IPS-20b (cell line): ENCODE data around the gene NUBP2.

Source experiments
- H3K27ac ChIP-seq: one replicate; pipeline ENCODE4 v1.5.1; 2013; ENCODE audit warnings: low read length
- H3K27me3 ChIP-seq: 2 replicates; pipeline ENCODE4 v1.6.1; 2013; ENCODE audit warnings: mild to moderate bottlenecking, low read length, inconsistent platforms; ENCODE audit not compliant: insufficient read depth
- H3K36me3 ChIP-seq: 2 replicates; pipeline ENCODE4 v1.6.1; 2013; ENCODE audit warnings: low read depth, mild to moderate bottlenecking, inconsistent platforms, low read length, moderate library complexity; ENCODE audit not compliant: insufficient read depth
- H3K4me1 ChIP-seq: 2 replicates; pipeline ENCODE4 v1.6.1; 2013; ENCODE audit warnings: mild to moderate bottlenecking, control low read depth, inconsistent platforms, low read length, moderate library complexity; ENCODE audit not compliant: insufficient read depth
- H3K4me3 ChIP-seq: 2 replicates; pipeline ENCODE4 v1.5.1; 2013; ENCODE audit warnings: mild to moderate bottlenecking, low read length, inconsistent platforms
- H3K9ac ChIP-seq: 2 replicates; pipeline ENCODE4 v1.6.1; 2013; ENCODE audit warnings: low read depth, mild to moderate bottlenecking, inconsistent platforms, low read length, moderate library complexity
- H3K9me3 ChIP-seq: 2 replicates; pipeline ENCODE4 v1.6.1; 2013; ENCODE audit warnings: mild to moderate bottlenecking, low read depth, low read length, inconsistent platforms; ENCODE audit not compliant: insufficient read depth

NUBP2 gene

DNA sequence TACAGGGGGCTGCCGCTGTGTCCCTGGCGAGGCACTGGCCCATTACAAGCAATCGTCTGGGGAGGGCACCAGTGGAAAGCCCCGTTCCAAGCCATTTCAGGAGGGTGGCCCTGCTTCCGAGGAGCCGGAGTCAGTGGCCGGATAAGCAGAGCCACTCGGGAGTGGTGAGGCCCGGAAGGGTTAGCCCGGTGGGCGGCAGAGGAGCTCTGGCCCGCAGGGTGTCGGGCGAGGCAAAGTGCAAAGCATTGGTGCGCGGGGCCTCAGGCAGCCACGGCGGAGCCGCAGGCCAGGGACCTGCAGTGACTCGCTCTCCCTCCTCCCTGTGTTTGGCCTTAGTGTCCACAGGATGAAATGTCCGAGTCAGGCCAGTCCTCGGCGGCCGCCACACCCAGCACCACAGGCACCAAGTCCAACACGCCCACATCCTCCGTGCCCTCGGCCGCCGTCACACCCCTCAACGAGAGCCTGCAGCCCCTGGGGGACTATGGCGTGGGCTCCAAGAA, 36.0 kb upstream of the NUBP2 start:
- no peaks in the 10 kb centered on the region for H3K9me3 ChIP-seq
- H3K9ac ChIP-seq, result no peak overlapping the region
- H3K27me3 ChIP-seq, result no peaks in the 10 kb centered on the region
- H3K4me3 ChIP-seq, result no peak overlapping the region
- no peaks in the 10 kb centered on the region for H3K4me1 ChIP-seq
- H3K36me3 ChIP-seq, result peaks cover 17% of the 10 kb centered on the region; the same call in 1 of the 2 replicates
- H3K27ac ChIP-seq, result no peak overlapping the region

DNA sequence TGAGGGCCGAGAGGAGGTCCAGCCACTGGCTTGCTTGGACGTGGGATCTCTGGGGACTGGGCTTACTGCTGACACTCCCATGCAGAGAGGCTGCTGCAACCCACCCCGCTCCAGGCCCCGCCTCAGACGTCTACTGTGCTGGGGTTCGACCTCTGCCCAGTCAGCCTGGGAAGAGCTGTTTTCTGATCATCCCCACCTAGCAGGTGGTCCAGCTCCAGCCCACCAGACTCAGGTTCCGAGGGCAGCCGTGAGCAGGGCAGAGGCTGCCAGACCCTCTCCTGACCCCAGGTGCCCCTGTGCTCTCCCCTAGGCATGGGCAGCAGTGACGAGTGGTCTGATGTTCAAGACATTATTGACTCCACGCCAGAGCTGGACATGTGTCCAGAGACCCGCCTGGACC, 34.8 kb upstream of the NUBP2 start:
- no peak overlapping the region for H3K27ac ChIP-seq
- H3K36me3 ChIP-seq, result peaks cover 22% of the 10 kb centered on the region; the same call in 1 of the 2 replicates
- H3K4me1 ChIP-seq, result no peaks in the 10 kb centered on the region
- H3K9ac ChIP-seq, result no peak overlapping the region
- no peak overlapping the region for H3K4me3 ChIP-seq
- no peaks in the 10 kb centered on the region for H3K9me3 ChIP-seq
- no peaks in the 10 kb centered on the region for H3K27me3 ChIP-seq

DNA sequence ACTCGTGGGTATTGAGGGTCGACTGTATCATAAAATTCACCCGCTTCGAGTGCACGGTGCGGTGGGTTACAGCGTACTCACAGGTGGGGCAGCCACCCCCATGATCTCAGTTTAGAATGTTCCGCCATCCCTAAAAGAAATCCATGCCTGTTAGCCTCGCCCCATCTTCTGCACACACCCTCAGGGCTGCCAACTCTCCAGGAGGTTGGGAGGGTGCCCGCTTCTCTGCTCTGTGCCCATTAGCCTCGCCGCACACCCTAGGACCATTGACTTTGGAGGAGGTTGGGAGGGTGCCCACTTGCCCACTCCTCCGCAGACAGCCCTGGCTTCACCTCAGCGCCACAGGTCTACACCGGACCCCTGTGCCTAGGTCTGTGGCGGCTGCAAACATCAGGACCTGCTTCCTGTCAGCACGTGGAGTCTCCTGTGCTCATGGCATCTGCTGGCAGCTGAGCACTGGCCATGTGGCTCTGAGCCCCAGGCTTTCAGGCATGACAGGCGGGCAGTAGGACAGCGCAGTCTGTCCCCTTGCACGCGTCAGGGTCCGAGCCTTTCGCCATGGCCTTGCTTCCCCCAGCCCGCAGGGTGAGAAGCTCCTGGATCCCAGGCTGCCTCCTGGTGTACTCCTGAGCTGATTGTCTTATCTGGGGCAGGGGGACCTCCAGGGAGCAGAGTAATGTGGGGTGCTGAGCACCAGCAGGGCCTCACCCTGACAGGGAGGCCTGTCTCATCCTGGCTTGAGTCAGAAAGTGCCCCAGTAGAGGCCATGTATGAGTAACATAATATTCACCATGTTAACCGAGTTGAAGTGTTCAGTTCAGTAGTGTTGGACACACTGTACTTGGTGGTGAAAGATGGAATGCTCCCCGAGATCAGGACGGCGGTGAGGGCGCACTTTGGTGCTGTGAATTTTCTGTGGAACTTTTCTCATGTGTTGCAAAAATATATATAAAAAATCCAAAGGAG, 33.3 kb upstream of the NUBP2 start:
- Histone ChIP-seq H3K27me3 (no peaks in the 10 kb centered on the region), H3K36me3 (peaks cover 22% of the 10 kb centered on the region; the same call in 1 of the 2 replicates), H3K4me3 (no peak overlapping the region), H3K9ac (no peak overlapping the region), H3K27ac (no peak overlapping the region), H3K9me3 (no peaks in the 10 kb centered on the region), H3K4me1 (no peaks in the 10 kb centered on the region)

DNA sequence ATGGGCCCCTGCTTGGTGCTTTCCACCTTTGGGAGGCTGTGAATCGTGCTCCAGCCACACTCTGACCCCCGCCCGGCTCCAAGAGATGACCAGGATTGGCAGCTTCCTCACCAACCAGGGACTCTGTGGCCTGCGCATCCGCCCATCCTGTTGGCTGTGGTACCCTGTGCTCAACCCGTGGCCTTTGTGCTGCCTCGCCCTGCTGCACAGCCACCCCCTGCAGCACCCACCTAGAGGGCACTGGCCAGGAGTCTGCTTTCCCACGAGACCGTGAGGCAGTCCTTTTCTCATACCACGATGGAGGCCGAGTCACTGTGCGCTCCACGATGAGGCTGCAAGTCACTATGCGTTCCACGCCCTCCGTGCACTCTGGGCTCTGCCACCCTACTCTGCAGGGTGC, 30.8 kb upstream of the NUBP2 start:
- no peak overlapping the region for H3K9ac ChIP-seq
- no peak overlapping the region for H3K4me3 ChIP-seq
- H3K9me3 ChIP-seq, result no peaks in the 10 kb centered on the region
- H3K36me3 ChIP-seq, result peaks cover 22% of the 10 kb centered on the region; the same call in 1 of the 2 replicates
- no peaks in the 10 kb centered on the region for H3K4me1 ChIP-seq
- H3K27me3 ChIP-seq, result no peaks in the 10 kb centered on the region
- no peak overlapping the region for H3K27ac ChIP-seq

DNA sequence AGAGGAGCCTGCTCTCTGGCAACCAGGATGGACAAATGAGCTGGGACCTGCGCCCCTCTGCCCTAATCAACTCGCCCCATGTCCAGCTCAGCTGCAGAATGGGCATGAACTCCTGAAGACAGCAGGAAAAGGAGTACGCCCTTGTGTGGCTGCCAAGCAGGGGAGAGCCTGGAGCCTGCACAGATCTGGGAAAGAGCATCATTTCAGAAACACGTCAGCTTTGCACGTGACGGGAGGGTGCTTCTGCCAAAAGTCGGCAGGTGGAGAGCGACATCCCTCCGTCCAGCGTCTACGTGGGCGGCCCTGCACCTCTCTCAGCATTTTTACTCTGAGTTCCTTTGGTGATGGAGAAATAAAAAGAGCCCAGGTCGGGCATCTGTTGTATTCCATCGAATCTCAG, 29.9 kb upstream of the NUBP2 start:
- H3K27me3 ChIP-seq, result no peaks in the 10 kb centered on the region
- peaks cover 22% of the 10 kb centered on the region; the same call in 1 of the 2 replicates for H3K36me3 ChIP-seq
- H3K27ac ChIP-seq, result no peak overlapping the region
- no peaks in the 10 kb centered on the region for H3K9me3 ChIP-seq
- no peak overlapping the region for H3K9ac ChIP-seq
- H3K4me3 ChIP-seq, result no peak overlapping the region
- H3K4me1 ChIP-seq, result no peaks in the 10 kb centered on the region

DNA sequence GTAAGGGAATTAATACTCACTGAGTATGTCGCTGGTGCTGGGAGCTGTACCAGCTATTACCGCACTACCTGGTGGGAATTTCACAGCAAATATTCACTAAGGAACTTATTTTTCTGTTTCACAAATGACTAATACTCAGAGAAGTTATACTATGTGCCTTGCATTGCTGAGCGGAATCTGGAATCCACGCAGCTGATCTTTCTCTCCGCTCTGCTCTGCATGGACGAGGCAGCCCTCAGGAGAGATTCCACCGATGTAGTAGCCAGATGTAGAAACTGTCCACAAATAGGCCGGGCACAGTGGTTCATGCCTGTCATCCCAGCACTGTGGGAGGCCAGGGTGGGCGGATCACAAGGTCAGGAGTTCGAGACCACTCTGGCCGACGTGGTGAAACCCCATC, 28.6 kb upstream of the NUBP2 start:
- H3K36me3 ChIP-seq, result peaks cover 13% of the 10 kb centered on the region; the same call in 1 of the 2 replicates
- no peaks in the 10 kb centered on the region for H3K27me3 ChIP-seq
- H3K4me3 ChIP-seq, result no peak overlapping the region

DNA sequence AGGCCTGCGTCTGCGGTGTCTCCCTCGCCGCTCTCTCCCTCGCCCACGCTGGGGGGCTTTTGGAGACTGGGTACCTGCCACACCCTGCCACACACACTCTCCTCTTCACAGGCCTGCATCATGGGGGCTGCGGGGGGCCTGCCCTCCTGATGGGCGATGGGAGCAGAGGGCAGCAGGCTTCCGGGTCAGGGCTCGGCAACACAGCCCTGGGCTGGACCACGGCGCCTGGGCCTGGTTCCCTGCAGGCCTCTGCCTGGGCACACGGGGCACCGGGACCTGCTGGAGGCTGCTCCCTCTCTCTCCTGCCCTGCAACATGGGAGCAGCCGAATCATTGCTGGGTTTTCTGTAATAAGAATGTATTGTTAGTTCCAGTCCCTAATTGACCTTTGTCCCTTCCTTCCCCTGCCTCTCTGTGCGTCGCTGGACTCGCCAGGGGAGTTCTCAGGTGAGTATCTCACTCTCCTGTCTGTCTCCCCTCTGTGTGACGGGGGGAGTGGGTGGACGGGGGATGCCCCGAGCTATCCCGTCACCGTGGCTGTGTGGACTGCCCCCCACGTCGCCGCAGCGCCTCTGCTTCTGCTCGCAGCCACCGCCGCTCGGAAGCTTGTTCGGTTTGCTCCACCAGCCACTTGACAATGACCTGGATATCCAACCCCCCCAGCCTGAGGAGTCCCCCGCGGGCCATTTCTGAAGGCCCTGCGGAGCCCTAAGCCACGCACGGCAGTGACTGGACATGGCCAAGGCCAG, 24.9 kb upstream of the NUBP2 start:
- no peak overlapping the region for H3K27ac ChIP-seq
- no peak overlapping the region for H3K4me3 ChIP-seq
- H3K4me1 ChIP-seq, result no peaks in the 10 kb centered on the region
- no peaks in the 10 kb centered on the region for H3K9me3 ChIP-seq
- no peak overlapping the region for H3K9ac ChIP-seq
- H3K27me3 ChIP-seq, result no peaks in the 10 kb centered on the region
- no peaks in the 10 kb centered on the region for H3K36me3 ChIP-seq

More for the DNA sequence above, 28.6 kb upstream of the NUBP2 start:
- Histone ChIP-seq H3K9ac (no peak overlapping the region), H3K9me3 (no peaks in the 10 kb centered on the region), H3K4me1 (no peaks in the 10 kb centered on the region), H3K27ac (no peak overlapping the region)

DNA sequence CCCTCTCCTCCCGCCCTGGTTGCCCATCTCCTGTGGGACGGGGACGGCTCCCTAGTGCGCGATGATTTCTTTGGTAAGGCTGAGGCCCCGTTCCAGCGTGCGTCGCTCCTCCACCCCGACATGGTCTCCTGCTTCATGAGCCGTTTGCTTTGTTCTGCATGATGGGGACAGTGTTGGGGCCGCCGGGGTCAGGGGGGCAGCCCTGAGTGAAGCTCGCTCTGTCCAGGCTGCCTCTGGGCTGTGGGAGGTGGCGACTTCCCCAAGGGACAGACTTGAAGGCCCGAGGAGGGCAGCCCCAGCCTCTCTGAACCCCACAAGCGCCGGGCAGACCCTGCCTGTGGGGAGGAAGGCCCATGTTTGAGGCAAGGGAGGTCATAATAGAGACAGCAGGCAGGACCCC, 23.8 kb upstream of the NUBP2 start:
- Histone ChIP-seq H3K36me3 (no peaks in the 10 kb centered on the region), H3K27ac (no peak overlapping the region), H3K9ac (no peak overlapping the region)

DNA sequence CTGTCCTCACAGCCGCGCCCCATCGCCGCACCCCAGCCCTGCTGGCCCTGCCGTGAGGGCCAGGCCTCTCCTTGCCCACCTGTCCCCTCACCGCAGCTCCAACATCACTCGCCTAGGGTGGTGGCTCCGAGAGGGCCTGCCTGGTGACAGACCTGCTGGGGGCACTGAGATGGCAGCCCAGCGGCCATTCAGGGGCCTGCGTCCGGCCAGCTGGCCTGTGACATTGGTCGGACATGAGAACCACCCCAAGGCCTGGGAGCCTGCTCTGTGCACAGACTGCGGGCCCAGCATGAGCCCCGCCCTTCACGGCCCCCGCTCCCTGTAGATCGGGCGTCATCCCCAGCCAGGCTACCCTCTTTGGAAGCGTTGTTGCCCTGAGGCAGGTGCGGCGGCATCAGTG, 23.2 kb upstream of the NUBP2 start:
- no peak overlapping the region for H3K9ac ChIP-seq
- no peaks in the 10 kb centered on the region for H3K36me3 ChIP-seq
- no peak overlapping the region for H3K27ac ChIP-seq
- H3K9me3 ChIP-seq, result no peaks in the 10 kb centered on the region
- no peaks in the 10 kb centered on the region for H3K27me3 ChIP-seq
- no peak overlapping the region for H3K4me3 ChIP-seq
- peaks cover 4% of the 10 kb centered on the region; the same call in 1 of the 2 replicates for H3K4me1 ChIP-seq

More for the DNA sequence above, 23.8 kb upstream of the NUBP2 start:
- H3K4me1 ChIP-seq, result no peaks in the 10 kb centered on the region
- H3K4me3 ChIP-seq, result no peak overlapping the region
- no peaks in the 10 kb centered on the region for H3K9me3 ChIP-seq
- no peaks in the 10 kb centered on the region for H3K27me3 ChIP-seq

DNA sequence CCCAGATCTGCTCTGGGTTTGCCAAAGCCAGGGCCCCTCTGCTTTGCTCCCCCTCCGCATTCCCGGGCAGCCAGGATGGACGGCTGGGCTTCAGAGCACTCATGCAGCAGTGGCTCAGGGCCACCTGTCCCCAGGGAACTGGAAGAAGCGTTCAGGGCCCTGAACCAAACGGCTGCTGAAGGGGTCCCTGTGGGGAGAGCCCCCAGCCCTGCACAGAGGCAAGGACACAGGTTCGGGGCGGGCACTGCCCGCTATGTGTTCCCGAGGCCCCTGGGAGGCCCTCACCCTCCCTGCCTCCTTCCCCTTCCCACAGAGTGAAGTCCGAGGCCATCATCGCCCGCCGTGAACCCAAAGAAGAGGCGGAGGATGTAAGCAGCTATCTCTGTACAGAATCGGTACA, 21.8 kb upstream of the NUBP2 start:
- Histone ChIP-seq H3K4me1 (peaks cover 4% of the 10 kb centered on the region; the same call in 1 of the 2 replicates), H3K9ac (no peak overlapping the region), H3K36me3 (0 out of 2 replicates have a peak, but pooled peaks cover 6% of the 10 kb centered on the region), H3K9me3 (no peaks in the 10 kb centered on the region), H3K4me3 (no peak overlapping the region), H3K27ac (no peak overlapping the region), H3K27me3 (no peaks in the 10 kb centered on the region)

DNA sequence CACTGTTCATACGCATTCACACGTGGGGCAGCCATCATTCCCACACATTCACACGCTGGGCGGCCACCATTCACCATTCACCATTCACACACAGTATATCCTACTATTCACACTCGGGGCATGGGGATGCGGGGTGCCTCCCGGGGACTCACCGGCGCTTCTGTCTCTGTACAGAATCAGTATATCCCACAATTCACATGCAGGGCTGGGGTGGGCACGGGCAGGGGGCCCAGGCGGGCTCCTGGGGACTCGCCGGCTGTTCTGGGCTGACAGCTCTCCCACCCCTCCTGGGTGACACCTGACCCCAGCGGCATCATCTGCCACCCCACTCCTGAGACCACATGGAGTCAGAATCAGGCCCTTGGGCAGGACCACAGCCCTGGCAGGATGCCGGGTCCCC, 21.0 kb upstream of the NUBP2 start:
- H3K27ac ChIP-seq, result no peak overlapping the region
- no peak overlapping the region for H3K4me3 ChIP-seq
- 0 out of 2 replicates have a peak, but pooled peaks cover 6% of the 10 kb centered on the region for H3K36me3 ChIP-seq
- H3K4me1 ChIP-seq, result peaks cover 4% of the 10 kb centered on the region; the same call in 1 of the 2 replicates
- no peaks in the 10 kb centered on the region for H3K9me3 ChIP-seq
- H3K9ac ChIP-seq, result no peak overlapping the region
- no peaks in the 10 kb centered on the region for H3K27me3 ChIP-seq
